Frontal cortex (tissue), 4 donors: Measurements from ENCODE around the gene OPN1MW3. TPM values are rescaled to one million over a fixed set of nuclear protein-coding genes. Genes with fewer than 3 reads are reported as not detected.
"Not testable (repeated sequence)": the region's sequence is repeated elsewhere in the genome, so short reads cannot be mapped to it uniquely, and the experiment has no call there.

Experiments
- DNase-seq, 2 donors: peaks; one replicate each; pipeline ENCODE4 v3.0.0; 2012; ENCODE audit warnings: low spot score in 2 of 2
- FAIRE-seq: peaks from 2 replicates; lab custom pipeline; 2012; peaks lifted over from hg19 to GRCh38; lab: Jason Lieb, UNC
- total RNA-seq: library from RNA; depleted of rRNA; stranded (reverse); fragments of >200 nt; gene quantifications from one replicate; pipeline ENCODE4 v1.2.3, GENCODE V29; 2014
- donor health status: control.
- donor health status: control.
- donor health status: control.

The OPN1MW3 gene
- total RNA-seq, 1 donor from 2014 or later, result not detected

GRCh38 chrX:154294791-154295574 is 37.6 kb downstream of the OPN1MW3 start, which contains the start of gene TEX28:
Gene TEX28, minus strand, starts transcription at chrX:154295124. Its CDS starts 3,007 bp downstream, at chrX:154292117.
- no peak for FAIRE-seq
- DNase-seq, result no peak

GRCh38 chrX:154295664-154296310 is 38.4 kb downstream of the OPN1MW3 start, which contains the start of gene TKTL1:
Gene TKTL1, plus strand, starts transcription at chrX:154295795. Its CDS starts 65 bp downstream, at chrX:154295860.
- DNase-seq (no peak), FAIRE-seq (no peak)

- DNase-seq (no peak), FAIRE-seq (no peak)
Measured at GRCh38 chrX:154296731-154297130, 39.3 kb downstream of the OPN1MW3 start.

GRCh38 chrX:154298312-154298711 is 40.9 kb downstream of the OPN1MW3 start:
- no peak for FAIRE-seq

GRCh38 chrX:154300816-154301215 is 43.4 kb downstream of the OPN1MW3 start:
- DNase-seq (no peak), FAIRE-seq (no peak)

More at GRCh38 chrX:154298312-154298711, 40.9 kb downstream of the OPN1MW3 start:
- no peak for DNase-seq

GRCh38 chrX:154302998-154303397 is 45.6 kb downstream of the OPN1MW3 start:
- DNase-seq, FAIRE-seq: not testable (repeated sequence)

GRCh38 chrX:154303476-154303875 is 46.1 kb downstream of the OPN1MW3 start:
- DNase-seq, result no peak
- FAIRE-seq, result no peak

GRCh38 chrX:154304846-154305245 is 47.5 kb downstream of the OPN1MW3 start:
- FAIRE-seq, result no peak
- no peak for DNase-seq

GRCh38 chrX:154305541-154306205 is 48.3 kb downstream of the OPN1MW3 start:
- DNase-seq (no peak), FAIRE-seq (no peak)

GRCh38 chrX:154307202-154307601 is 49.8 kb downstream of the OPN1MW3 start:
- DNase-seq (no peak), FAIRE-seq (no peak)

- FAIRE-seq (no peak), DNase-seq (peak in 1 of 2 donors; percentile 30)
Measured at GRCh38 chrX:154308108-154308946, 50.9 kb downstream of the OPN1MW3 start.

- no peak for FAIRE-seq
- no peak for DNase-seq
Measured at GRCh38 chrX:154309041-154309775, 51.8 kb downstream of the OPN1MW3 start.

GRCh38 chrX:154310616-154311536 is 53.5 kb downstream of the OPN1MW3 start:
- FAIRE-seq (no peak), DNase-seq (no peak)

- DNase-seq (no peak), FAIRE-seq (no peak)
Measured at GRCh38 chrX:154312116-154312515, 54.7 kb downstream of the OPN1MW3 start.

- FAIRE-seq, result no peak
- no peak for DNase-seq
Measured at GRCh38 chrX:154313147-154313546, 55.8 kb downstream of the OPN1MW3 start.

- no peak for FAIRE-seq
- no peak for DNase-seq
Measured at GRCh38 chrX:154315416-154315815, 58.0 kb downstream of the OPN1MW3 start.

GRCh38 chrX:154317391-154317995 is 60.1 kb downstream of the OPN1MW3 start:
- peak in 1 of 2 donors; percentile 17 for DNase-seq
- FAIRE-seq, result no peak

- DNase-seq (no peak), FAIRE-seq (no peak)
Measured at GRCh38 chrX:154320406-154320805, 63.0 kb downstream of the OPN1MW3 start.
